Adipocyte (in vitro differentiated cells): ENCODE data around the gene LRIG1.

ENCODE experiments used
- DNase-seq: peaks from one replicate; pipeline ENCODE4 v3.0.0-alpha.2; 2015; ENCODE audit warnings: low read depth
- H3K27me3 ChIP-seq: replicated peaks from 2 replicates; pipeline ENCODE4 v1.7.0; 2013; ENCODE audit warnings: mild to moderate bottlenecking, low read length, moderate library complexity; ENCODE audit not compliant: control insufficient read depth, insufficient read depth
- H3K36me3 ChIP-seq: 2 replicates; pipeline ENCODE4 v1.7.0; 2013; ENCODE audit warnings: low read length, mild to moderate bottlenecking, moderate library complexity; ENCODE audit not compliant: control insufficient read depth, insufficient read depth, severe bottlenecking
- H3K4me1 ChIP-seq: 2 replicates; pipeline ENCODE4 v1.7.0; 2013; ENCODE audit warnings: mild to moderate bottlenecking, low read length, moderate library complexity; ENCODE audit not compliant: control insufficient read depth, insufficient read depth
- H3K4me3 ChIP-seq: 2 replicates; pipeline ENCODE4 v1.7.0; 2013; ENCODE audit warnings: mild to moderate bottlenecking, low read length, moderate library complexity
- H3K9ac ChIP-seq: 2 replicates; pipeline ENCODE4 v1.7.0; 2013; ENCODE audit warnings: mild to moderate bottlenecking, low read length, moderate library complexity
- H3K9me3 ChIP-seq: 2 replicates; pipeline ENCODE4 v1.7.0; 2013; ENCODE audit warnings: mild to moderate bottlenecking, low read length, moderate library complexity; ENCODE audit not compliant: control insufficient read depth

Gene LRIG1

GRCh38 chr3:66403323-66403990 is 97.4 kb downstream of the LRIG1 start:
- H3K27me3 ChIP-seq, result no peaks in the 10 kb centered on the region
- H3K9ac ChIP-seq, result no peak overlapping the region
- H3K36me3 ChIP-seq, result no peaks in the 10 kb centered on the region
- no peak overlapping the region for H3K4me3 ChIP-seq
- H3K9me3 ChIP-seq, result no peaks in the 10 kb centered on the region
- no peak for DNase-seq
- peaks cover 38% of the 10 kb centered on the region for H3K4me1 ChIP-seq

- no peak overlapping the region for H3K9ac ChIP-seq
- H3K4me3 ChIP-seq, result no peak overlapping the region
- peaks cover 45% of the 10 kb centered on the region for H3K4me1 ChIP-seq
- DNase-seq, result no peak
- no peaks in the 10 kb centered on the region for H3K36me3 ChIP-seq
- H3K9me3 ChIP-seq, result no peaks in the 10 kb centered on the region
- H3K27me3 ChIP-seq, result no peaks in the 10 kb centered on the region
These were observed 98.1 kb downstream of the LRIG1 start for GRCh38 chr3:66402596-66403290.

DNA sequence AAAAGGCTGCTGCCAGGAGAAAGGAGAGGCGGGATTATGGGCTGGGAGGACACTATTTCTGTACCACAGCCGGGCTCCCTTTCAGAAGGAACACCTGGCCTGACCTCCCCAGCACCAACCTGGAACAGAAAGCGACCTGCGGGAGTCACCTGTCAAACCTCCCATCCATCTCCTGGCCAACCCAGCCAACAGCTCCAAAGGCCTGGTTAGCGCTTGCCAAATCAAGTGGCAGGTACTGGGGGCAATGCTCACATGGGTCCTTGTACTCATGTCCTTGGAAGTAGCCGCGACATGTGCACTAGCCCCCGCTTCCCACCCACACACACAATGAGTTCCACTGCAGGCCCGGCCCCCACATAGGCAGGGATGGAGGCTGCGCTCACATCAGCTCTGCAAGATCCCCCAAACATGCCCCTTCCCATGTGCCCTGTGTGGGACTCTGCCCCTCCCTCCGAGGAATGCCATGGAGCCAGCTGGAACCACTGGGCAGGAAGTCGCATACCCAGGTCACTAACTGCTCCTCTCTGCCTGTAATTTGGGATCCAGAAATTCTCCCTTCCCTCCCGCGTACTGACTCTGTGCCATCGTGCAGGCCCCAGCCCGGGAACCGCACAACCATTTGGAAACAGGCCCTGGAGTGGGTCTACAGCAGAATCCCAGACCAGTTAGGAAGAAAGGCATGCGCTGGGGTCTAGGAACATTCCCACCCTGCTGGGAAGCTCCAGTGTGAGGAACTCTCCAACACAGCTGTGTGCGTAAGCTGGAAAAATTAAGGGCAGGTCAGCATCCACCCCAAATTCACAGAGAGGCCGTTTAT is 98.9 kb downstream of the LRIG1 start:
- no peak overlapping the region for H3K9ac ChIP-seq
- no peaks in the 10 kb centered on the region for H3K9me3 ChIP-seq
- no peak overlapping the region for H3K4me3 ChIP-seq
- no peaks in the 10 kb centered on the region for H3K27me3 ChIP-seq
- peaks cover 41% of the 10 kb centered on the region for H3K4me1 ChIP-seq
- DNase-seq, result no peak
- H3K36me3 ChIP-seq, result no peaks in the 10 kb centered on the region

GRCh38 chr3:66401157-66401550 is 99.7 kb downstream of the LRIG1 start:
- no peak for DNase-seq
- H3K4me1 ChIP-seq, result peaks cover 38% of the 10 kb centered on the region
- no peak overlapping the region for H3K4me3 ChIP-seq
- H3K27me3 ChIP-seq, result no peaks in the 10 kb centered on the region
- H3K36me3 ChIP-seq, result no peaks in the 10 kb centered on the region
- H3K9ac ChIP-seq, result no peak overlapping the region
- no peaks in the 10 kb centered on the region for H3K9me3 ChIP-seq

DNA sequence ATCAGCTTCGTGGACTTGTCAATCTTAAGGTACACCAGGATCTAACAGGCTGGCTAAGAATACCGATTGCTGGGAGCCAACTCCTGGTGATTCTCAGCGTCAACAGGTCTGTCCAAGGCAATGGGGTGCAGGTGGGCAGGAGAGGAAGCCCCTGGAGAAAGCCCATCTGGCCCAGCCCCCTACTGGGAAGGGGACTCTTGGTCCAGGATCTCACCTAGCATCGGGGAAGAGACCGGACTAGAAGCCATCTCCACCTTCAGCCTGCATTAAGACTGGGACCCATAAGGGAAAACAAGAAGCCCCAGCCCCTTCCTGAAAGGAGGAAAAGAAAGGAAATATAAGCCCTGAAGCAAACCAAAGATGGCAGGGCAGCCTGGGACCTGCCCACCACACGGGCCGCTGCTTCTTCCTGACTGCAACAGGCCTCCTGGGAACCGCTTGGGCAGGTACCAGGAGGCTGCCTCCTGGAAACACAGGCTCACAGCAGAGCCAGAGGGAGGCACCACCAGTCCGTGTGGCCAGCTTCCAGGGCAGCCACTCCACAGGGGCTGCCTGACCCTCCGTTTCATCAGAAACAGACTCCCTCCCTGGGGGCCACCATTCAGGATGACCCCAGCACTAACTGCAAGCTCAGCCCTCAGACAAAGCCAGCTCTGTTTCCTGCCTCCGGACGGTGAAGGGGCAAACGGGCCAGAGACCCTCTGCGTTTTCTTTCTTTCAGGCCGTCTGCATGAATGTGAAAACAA is 100.2 kb downstream of the LRIG1 start:
- H3K9ac ChIP-seq, result no peak overlapping the region
- no peak for DNase-seq
- peaks cover 32% of the 10 kb centered on the region for H3K4me1 ChIP-seq
- no peaks in the 10 kb centered on the region for H3K27me3 ChIP-seq
- no peaks in the 10 kb centered on the region for H3K9me3 ChIP-seq
- H3K36me3 ChIP-seq, result peaks cover 1% of the 10 kb centered on the region
- no peak overlapping the region for H3K4me3 ChIP-seq

GRCh38 chr3:66399529-66400232 is 101.1 kb downstream of the LRIG1 start:
- Histone ChIP-seq H3K9me3 (no peaks in the 10 kb centered on the region), H3K4me1 (peaks cover 23% of the 10 kb centered on the region), H3K36me3 (peaks cover 3% of the 10 kb centered on the region), H3K27me3 (no peaks in the 10 kb centered on the region), H3K4me3 (no peak overlapping the region), H3K9ac (no peak overlapping the region)
- no peak for DNase-seq

GRCh38 chr3:66398228-66399025 is 102.4 kb downstream of the LRIG1 start:
- Histone ChIP-seq H3K27me3 (no peaks in the 10 kb centered on the region), H3K9me3 (no peaks in the 10 kb centered on the region), H3K4me3 (no peak overlapping the region), H3K36me3 (peaks cover 3% of the 10 kb centered on the region), H3K9ac (no peak overlapping the region), H3K4me1 (peaks cover 23% of the 10 kb centered on the region)
- DNase-seq, result no peak

GRCh38 chr3:66397745-66398144 is 103.1 kb downstream of the LRIG1 start:
- Histone ChIP-seq H3K9me3 (no peaks in the 10 kb centered on the region), H3K9ac (no peak overlapping the region), H3K4me1 (peaks cover 24% of the 10 kb centered on the region), H3K4me3 (no peak overlapping the region), H3K36me3 (peaks cover 3% of the 10 kb centered on the region), H3K27me3 (no peaks in the 10 kb centered on the region)
- DNase-seq, result peak; percentile 35

- DNase-seq, result no peak
- no peaks in the 10 kb centered on the region for H3K27me3 ChIP-seq
- H3K4me1 ChIP-seq, result peaks cover 21% of the 10 kb centered on the region
- peaks cover 7% of the 10 kb centered on the region for H3K36me3 ChIP-seq
- H3K4me3 ChIP-seq, result no peak overlapping the region
- no peaks in the 10 kb centered on the region for H3K9me3 ChIP-seq
- H3K9ac ChIP-seq, result no peak overlapping the region
These were observed 103.9 kb downstream of the LRIG1 start for GRCh38 chr3:66396888-66397287.

GRCh38 chr3:66396161-66396760 is 104.6 kb downstream of the LRIG1 start:
- Histone ChIP-seq H3K36me3 (peaks cover 7% of the 10 kb centered on the region), H3K4me3 (no peak overlapping the region), H3K4me1 (peaks cover 21% of the 10 kb centered on the region), H3K9me3 (no peaks in the 10 kb centered on the region), H3K27me3 (no peaks in the 10 kb centered on the region), H3K9ac (no peak overlapping the region)
- DNase-seq, result no peak
